Thoracic aorta (tissue), 2 donors: ENCODE results near the gene PRRG4. TPM values are rescaled to one million over a fixed set of nuclear protein-coding genes. Genes with fewer than 3 reads are reported as not detected.
"Not testable (repeated sequence)": the region's sequence is repeated elsewhere in the genome, so short reads cannot be mapped to it uniquely, and the experiment has no call there.

ENCODE experiments used
- ATAC-seq: fragments of 150-250 bp; one replicate; pipeline ENCODE4 v1.8.0; 2017; ENCODE audit warnings: low read depth; ENCODE audit not compliant: insufficient number of reproducible peaks, low FRiP score
- DNase-seq: peaks from one replicate; pipeline ENCODE4 v3.0.0-alpha.2; 2020; ENCODE audit warnings: low spot score
- H3K27ac ChIP-seq, 2 donors: fragments of 200-600 bp; sonication (generic); 1 replicate in 1 of 2; 2 replicates in 1 of 2; pipeline ENCODE4 v1.5.1; 2016; ENCODE audit warnings: mild to moderate bottlenecking in 2 of 2, moderate library complexity in 2 of 2
- H3K27me3 ChIP-seq: fragments of 200-600 bp; sonication (generic); replicated peaks from 2 replicates; pipeline ENCODE4 v1.6.0; 2016; ENCODE audit warnings: mild to moderate bottlenecking; ENCODE audit not compliant: insufficient read depth
- H3K36me3 ChIP-seq: fragments of 200-600 bp; sonication (generic); one replicate; pipeline ENCODE4 v1.5.1; 2016
- H3K4me1 ChIP-seq, 2 donors: fragments of 200-600 bp; sonication (generic); 1 replicate in 1 of 2; 2 replicates in 1 of 2; pipeline versions ENCODE4 v1.5.1 to v1.6.0; 2016; ENCODE audit warnings: low read depth in 2 of 2, mild to moderate bottlenecking in 1 of 2; ENCODE audit not compliant: control insufficient read depth in 1 of 2
- H3K4me3 ChIP-seq: fragments of 200-600 bp; sonication (generic); 2 replicates; pipeline ENCODE4 v1.5.1; 2016; ENCODE audit warnings: mild to moderate bottlenecking
- H3K9me3 ChIP-seq: fragments of 200-600 bp; sonication (generic); 2 replicates; pipeline ENCODE4 v1.5.1; 2016
- total RNA-seq, 2 donors: library from RNA; depleted of rRNA; stranded (reverse); fragments of >200 nt; gene quantifications; one replicate each; pipeline versions ENCODE4 v1.1.0 to v1.2.3, GENCODE V29; 2016
- TF ChIP-seq, protein P1 (sequence below): fragments of 200-600 bp; sonication (generic); IDR thresholded peaks from one replicate; pipeline ENCODE4 v1.5.1; 2019; ENCODE audit warnings: antibody characterized with exemption

PRRG4 gene
- 1 to 10 TPM; 2.3 to 5.1 TPM for total RNA-seq

- DNase-seq (no peak), ATAC-seq (peak; percentile 39)
- no peaks in the 10 kb centered on the region for H3K9me3 ChIP-seq
- H3K4me1 ChIP-seq, result peaks cover 0 to 19% of the 10 kb centered on the region in 2 donors
- H3K27me3 ChIP-seq, result no peaks in the 10 kb centered on the region
- H3K27ac ChIP-seq, result peak within 1 kb of the TSS; percentile 22 to 56
- no peaks in the 10 kb centered on the region for H3K36me3 ChIP-seq
- TF ChIP-seq, protein P1, sequence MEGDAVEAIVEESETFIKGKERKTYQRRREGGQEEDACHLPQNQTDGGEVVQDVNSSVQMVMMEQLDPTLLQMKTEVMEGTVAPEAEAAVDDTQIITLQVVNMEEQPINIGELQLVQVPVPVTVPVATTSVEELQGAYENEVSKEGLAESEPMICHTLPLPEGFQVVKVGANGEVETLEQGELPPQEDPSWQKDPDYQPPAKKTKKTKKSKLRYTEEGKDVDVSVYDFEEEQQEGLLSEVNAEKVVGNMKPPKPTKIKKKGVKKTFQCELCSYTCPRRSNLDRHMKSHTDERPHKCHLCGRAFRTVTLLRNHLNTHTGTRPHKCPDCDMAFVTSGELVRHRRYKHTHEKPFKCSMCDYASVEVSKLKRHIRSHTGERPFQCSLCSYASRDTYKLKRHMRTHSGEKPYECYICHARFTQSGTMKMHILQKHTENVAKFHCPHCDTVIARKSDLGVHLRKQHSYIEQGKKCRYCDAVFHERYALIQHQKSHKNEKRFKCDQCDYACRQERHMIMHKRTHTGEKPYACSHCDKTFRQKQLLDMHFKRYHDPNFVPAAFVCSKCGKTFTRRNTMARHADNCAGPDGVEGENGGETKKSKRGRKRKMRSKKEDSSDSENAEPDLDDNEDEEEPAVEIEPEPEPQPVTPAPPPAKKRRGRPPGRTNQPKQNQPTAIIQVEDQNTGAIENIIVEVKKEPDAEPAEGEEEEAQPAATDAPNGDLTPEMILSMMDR, result no peak
- peak within 1 kb of the TSS; percentile 79 for H3K4me3 ChIP-seq
These were observed at the start of gene PRRG4 for GRCh38 chr11:32829680-32830412. PRRG4 (plus strand) TSS chr11:32829927; CDS start chr11:32830530, 603 bp downstream.

DNA sequence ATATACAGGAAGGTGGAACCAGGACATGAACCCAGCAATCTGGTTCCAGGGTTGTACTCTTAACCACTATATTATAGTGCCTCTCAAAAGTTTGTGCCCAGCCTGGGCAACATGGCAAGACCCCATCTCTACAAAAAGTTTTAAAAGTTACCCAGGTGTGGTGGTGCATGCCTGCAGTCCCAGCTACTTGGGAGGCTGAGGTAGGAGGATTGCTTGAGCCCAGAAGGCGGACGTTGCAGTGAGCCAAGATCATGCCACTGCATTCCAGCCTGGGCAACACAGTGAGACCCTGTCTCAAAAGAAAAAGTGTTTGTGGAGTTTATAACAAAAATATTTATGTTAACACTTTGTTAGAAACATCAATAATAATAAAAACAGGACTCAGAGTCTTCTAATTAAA lies 48.9 kb upstream of the PRRG4 start:
- not testable (repeated sequence) for DNase-seq, H3K4me3 ChIP-seq, H3K4me1 ChIP-seq, H3K27me3 ChIP-seq, H3K27ac ChIP-seq, H3K36me3 ChIP-seq, H3K9me3 ChIP-seq, ATAC-seq

DNA sequence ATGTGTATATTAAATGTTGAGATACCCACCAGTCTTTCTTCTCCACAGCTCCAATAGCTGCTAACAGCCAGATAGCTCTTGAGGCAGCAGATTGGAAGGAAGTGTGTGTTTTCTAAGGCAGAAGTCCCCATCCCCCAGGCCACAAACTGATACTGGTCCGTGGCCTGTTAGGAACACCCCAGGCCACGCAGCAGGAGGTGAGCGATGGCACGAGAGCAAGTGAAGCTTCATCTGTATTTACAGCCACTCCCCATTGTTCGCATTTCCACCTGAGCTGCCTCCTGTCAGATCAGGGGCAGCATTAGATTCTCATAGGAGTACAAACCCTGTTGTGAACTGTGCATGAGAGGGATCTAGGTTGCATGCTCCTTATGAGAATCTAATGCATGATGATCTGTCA lies 48.0 kb upstream of the PRRG4 start:
- no peaks in the 10 kb centered on the region for H3K36me3 ChIP-seq
- TF ChIP-seq, protein P1, result no peak
- H3K27ac ChIP-seq, result no peak overlapping the region
- no peak for ATAC-seq
- no peak overlapping the region for H3K4me3 ChIP-seq
- H3K4me1 ChIP-seq, result no peaks in the 10 kb centered on the region
- DNase-seq, result no peak
- H3K9me3 ChIP-seq, result no peaks in the 10 kb centered on the region
- H3K27me3 ChIP-seq, result no peaks in the 10 kb centered on the region

DNA sequence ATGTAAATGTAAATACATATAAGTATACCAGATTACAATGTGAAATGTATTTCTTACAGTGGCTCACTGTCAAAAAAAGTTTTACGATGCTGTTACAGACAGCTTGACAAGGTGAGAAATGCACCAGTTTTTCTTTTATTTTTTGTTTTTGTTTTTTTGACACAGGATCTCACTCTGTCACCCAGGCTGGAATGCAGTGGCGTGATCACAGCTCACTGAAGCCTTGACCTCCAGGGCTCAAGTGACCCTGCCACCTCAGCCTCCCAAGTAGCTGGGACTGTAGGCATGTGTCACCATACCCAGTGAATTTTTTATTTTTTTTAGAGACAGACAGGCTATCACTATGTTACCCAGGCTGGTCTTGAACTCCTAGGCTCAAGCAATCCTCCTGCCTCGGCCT lies 44.5 kb upstream of the PRRG4 start:
- H3K4me1 ChIP-seq, result no peaks in the 10 kb centered on the region
- no peak overlapping the region for H3K4me3 ChIP-seq
- no peaks in the 10 kb centered on the region for H3K9me3 ChIP-seq
- no peak for ATAC-seq
- TF ChIP-seq, protein P1, result no peak
- no peak for DNase-seq
- no peaks in the 10 kb centered on the region for H3K27me3 ChIP-seq
- H3K27ac ChIP-seq, result no peak overlapping the region
- H3K36me3 ChIP-seq, result no peaks in the 10 kb centered on the region

DNA sequence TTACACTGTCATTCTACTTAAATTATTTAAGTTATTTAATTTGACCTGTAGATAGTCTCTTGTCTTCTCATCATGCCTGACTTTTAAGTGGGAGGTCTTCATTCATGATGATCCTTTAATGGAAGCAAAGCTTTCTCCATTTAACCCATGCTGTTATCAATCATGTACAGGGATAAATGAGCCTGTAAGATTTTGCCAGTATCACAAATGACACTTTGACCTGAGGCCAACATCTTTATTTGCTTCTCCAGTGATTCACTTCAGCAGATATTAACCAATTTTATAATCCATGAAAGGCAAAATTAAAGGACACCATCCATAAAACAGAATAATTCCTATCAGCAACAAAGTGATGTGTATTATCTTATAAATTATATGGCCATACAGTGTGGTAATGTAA lies 42.9 kb upstream of the PRRG4 start:
- Histone ChIP-seq H3K36me3 (no peaks in the 10 kb centered on the region), H3K4me1 (no peaks in the 10 kb centered on the region), H3K9me3 (no peaks in the 10 kb centered on the region), H3K4me3 (no peak overlapping the region), H3K27ac (no peak overlapping the region), H3K27me3 (no peaks in the 10 kb centered on the region)
- DNase-seq (no peak), ATAC-seq (no peak)
- TF ChIP-seq, protein P1, result no peak

DNA sequence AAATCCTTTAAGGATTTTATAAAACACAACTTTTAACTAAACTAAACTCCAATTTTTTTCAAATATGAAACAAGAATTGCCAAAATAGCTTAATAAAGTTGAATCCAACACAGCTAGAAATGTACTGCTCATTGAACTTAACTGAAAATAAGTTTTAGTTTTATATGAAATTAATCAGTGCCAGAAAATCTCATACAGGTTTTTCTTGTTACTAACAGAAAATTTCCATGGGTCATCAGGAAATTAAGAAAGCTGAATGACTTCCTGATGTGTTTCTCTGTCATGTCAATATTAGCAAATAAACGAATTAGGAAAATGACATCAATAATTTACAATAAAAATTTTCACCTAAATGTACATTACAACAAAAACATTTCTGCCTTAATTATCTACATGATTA lies 38.8 kb upstream of the PRRG4 start:
- no peak overlapping the region for H3K4me3 ChIP-seq
- no peak for ATAC-seq
- H3K27ac ChIP-seq, result no peak overlapping the region
- no peaks in the 10 kb centered on the region for H3K27me3 ChIP-seq
- H3K4me1 ChIP-seq, result no peaks in the 10 kb centered on the region
- H3K9me3 ChIP-seq, result no peaks in the 10 kb centered on the region
- no peak for DNase-seq
- TF ChIP-seq, protein P1, result no peak
- H3K36me3 ChIP-seq, result no peaks in the 10 kb centered on the region
